Hematopoietic multipotent progenitor cell treated with erythropoietin and hydrocortisone succinate and interleukin-3 and kit ligand, for 6 days (in vitro differentiated cells): ENCODE results near the gene TROAP.
A peak's percentile ranks its signal among the peaks of the same experiment; 100 is the strongest.
"Not testable (repeated sequence)": the region's sequence is repeated elsewhere in the genome, so short reads cannot be mapped to it uniquely, and the experiment has no call there.

Source experiments
- DNase-seq: peaks from one replicate; pipeline ENCODE4 v3.0.0-alpha.2; 2015

TROAP gene

GRCh38 chr12:49295082-49295936, 27.7 kb upstream of the TROAP start, which contains the start of gene PRPH:
PRPH (plus strand) TSS chr12:49295147; CDS start chr12:49295201, 54 bp downstream.
- peak; percentile 34 for DNase-seq

- peak; percentile 71 for DNase-seq
These were observed 26.8 kb upstream of the TROAP start for GRCh38 chr12:49296034-49296835.

DNA sequence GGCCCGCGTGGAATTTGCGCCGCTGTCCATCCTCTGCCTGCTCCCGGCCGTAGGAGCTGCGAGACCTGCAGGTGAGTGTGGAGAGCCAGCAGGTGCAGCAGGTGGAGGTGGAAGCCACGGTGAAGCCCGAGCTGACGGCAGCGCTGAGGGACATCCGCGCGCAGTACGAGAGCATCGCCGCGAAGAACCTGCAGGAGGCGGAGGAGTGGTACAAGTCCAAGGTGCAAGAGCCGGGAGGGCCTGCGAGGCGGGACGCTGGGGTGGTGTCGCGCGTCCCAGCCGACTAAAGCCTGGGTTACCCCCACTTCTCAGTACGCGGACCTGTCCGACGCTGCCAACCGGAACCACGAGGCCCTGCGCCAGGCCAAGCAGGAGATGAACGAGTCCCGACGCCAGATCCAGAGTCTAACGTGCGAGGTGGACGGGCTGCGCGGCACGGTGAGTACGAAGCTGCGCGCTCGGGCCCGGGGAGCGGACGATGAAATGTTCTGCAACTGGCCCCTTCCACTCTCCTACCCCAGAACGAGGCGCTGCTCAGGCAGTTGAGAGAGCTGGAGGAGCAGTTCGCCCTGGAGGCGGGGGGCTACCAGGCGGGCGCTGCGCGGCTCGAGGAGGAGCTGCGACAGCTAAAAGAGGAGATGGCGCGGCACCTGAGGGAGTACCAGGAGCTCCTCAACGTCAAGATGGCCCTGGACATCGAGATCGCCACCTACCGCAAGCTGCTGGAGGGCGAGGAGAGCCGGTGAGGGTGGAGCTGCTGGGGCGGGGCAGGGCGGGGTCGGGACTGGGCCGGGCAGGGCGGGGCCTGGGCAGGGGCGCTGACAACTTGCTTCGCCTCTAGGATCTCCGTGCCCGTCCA, 26.0 kb upstream of the TROAP start:
- peak; percentile 70 for DNase-seq

- DNase-seq = no peak
These were observed 25.4 kb upstream of the TROAP start for GRCh38 chr12:49297695-49298060.

- peak; percentile 68 for DNase-seq
These were observed 24.9 kb upstream of the TROAP start for GRCh38 chr12:49298160-49298559.

- no peak for DNase-seq
These were observed 21.3 kb upstream of the TROAP start for GRCh38 chr12:49301760-49302159.

DNA sequence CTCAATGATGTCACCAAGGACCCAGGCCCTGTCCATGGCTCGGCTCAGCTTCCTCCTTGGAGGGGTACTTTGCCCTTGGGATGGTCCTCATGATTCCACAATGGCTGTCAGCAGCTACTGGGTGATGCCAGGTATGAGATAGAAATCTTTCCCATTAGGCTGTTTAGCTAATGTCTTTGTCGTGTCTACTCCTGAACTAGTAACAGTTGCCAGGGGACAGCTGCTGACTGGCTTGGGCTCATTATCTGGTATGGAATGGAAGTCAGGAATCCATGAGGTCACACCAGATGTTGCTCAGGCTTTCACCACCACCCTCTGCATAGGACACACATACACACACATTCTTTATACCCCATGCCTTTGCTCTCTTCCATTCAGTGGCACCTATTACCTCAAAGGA, 18.9 kb upstream of the TROAP start:
- DNase-seq = no peak

GRCh38 chr12:49305762-49306510, 17.1 kb upstream of the TROAP start:
- DNase-seq = no peak

- no peak for DNase-seq
These were observed 13.7 kb upstream of the TROAP start for GRCh38 chr12:49309386-49309785.

DNA sequence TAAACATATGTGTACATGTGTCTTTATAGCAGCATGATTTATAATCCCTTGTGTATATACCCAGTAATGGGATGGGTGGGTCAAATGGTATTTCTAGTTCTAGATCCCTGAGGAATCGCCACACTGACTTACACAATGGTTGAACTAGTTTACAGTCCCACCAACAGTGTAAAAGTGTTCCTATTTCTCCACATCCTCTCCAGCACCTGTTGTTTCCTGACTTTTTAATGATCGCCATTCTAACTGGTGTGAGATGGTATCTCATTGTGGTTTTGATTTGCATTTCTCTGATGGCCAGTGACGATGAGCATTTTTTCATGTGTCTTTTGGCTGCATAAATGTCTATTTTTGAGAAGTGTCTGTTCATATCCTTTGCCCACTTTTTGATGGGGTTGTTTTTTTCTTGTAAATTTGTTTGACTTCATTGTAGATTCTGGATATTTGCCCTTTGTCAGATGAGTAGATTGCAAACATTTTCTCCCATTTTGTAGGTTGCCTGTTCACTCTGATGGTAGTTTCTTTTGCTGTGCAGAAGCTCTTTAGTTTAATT, 12.5 kb upstream of the TROAP start:
- DNase-seq = not testable (repeated sequence)

- no peak for DNase-seq
These were observed 8.2 kb upstream of the TROAP start for GRCh38 chr12:49314811-49315210.

GRCh38 chr12:49317118-49317517, 5.9 kb upstream of the TROAP start:
- DNase-seq = not testable (repeated sequence)

GRCh38 chr12:49320411-49321103, 2.5 kb upstream of the TROAP start:
- DNase-seq = not testable (repeated sequence)

DNA sequence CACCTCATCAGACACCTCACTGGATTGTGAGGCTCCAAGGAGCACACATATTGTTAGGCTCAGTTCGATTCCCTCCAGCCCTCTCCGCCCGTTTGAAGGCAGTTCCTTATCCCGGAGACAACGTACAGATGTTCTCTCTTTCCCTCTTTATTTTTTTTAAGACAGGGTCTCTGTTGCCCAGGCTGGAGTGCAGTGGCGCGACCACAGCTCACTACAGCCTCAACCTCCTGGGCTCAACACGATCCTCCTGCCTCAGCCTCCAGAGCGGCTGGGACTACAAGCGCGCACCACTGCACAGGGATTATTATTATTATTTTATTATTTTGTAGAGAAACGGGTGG, 718 bp upstream of the TROAP start:
- DNase-seq = peak; percentile 24

DNA sequence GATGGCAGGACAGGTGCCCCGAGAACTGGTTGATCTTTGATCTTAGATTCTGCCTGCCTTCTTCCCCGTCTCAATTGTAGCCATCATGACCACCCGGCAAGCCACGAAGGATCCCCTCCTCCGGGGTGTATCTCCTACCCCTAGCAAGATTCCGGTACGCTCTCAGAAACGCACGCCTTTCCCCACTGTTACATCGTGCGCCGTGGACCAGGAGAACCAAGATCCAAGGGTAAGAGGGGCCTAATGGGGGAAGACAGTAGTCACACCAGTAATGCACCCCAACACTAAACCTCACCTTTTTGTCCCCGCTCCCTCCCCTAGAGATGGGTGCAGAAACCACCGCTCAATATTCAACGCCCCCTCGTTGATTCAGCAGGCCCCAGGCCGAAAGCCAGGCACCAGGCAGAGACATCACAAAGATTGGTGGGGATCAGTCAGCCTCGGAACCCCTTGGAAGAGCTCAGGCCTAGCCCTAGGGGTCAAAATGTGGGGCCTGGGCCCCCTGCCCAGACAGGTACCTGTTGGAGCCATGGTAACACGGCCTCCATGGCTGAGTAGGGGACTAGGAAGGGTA, 556 bp downstream of the TROAP start:
- DNase-seq = peak; percentile 24

DNA sequence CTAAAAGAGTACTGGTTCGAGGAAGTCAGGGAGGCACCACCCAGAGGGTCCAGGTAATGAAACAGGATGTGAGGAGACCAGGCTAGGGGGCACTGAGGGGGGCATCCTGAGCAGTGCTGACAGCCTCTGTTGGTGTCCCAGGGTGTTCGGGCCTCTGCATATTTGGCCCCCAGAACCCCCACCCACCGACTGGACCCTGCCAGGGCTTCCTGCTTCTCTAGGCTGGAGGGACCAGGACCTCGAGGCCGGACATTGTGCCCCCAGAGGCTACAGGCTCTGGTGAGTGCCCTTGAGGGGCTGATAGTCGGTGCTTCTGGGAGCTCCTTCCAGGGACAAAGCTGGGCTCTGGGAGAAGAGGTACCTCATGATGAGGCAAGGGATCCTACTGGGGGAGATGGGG, 2.6 kb downstream of the TROAP start:
- DNase-seq = no peak

DNA sequence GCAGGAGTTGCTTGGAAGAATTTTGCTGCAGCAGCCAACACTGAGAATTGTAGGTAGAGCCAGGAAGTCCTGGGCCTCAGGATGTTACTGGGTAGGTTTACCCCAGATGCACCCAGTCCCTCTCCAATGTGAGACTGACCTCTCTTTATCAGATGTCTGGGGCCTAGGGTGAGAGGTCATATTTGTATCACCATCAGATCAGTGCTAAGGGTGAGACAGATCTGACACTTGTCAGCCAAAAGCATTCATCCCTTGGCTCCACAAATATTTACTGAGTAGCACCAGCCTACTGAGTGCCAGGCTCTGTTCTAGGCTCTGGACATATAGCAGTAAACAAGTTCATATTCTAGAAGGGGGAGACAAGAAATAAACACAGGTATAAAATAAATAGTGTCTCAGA, 4.3 kb downstream of the TROAP start:
- DNase-seq = no peak

GRCh38 chr12:49327887-49328286, 4.8 kb downstream of the TROAP start:
- no peak for DNase-seq

GRCh38 chr12:49328816-49329215, 5.8 kb downstream of the TROAP start:
- no peak for DNase-seq

DNA sequence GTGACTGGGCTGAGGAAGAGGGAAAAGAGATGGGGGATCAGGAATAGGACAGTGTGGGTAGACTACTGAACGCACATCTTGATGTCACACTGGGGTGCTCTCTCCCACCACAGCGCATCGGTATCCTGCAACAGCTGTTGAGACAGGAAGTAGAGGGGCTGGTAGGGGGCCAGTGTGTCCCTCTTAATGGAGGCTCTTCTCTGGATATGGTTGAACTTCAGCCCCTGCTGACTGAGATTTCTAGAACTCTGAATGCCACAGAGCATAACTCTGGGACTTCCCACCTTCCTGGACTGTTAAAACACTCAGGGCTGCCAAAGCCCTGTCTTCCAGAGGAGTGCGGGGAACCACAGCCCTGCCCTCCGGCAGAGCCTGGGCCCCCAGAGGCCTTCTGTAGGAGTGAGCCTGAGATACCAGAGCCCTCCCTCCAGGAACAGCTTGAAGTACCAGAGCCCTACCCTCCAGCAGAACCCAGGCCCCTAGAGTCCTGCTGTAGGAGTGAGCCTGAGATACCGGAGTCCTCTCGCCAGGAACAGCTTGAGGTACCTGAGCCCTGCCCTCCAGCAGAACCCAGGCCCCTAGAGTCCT, 7.1 kb downstream of the TROAP start:
- no peak for DNase-seq
